ENCODE results near the gene CANT1.

GRCh38 chr17:79006046-79006445, 3.5 kb downstream of the CANT1 start:
- TF ChIP-seq RXRA (IDR thresholded peaks at IDR 0.05) = no peak
- no peak for TF ChIP-seq REST (IDR thresholded peaks at IDR 0.05)
- TF ChIP-seq CTCF (IDR thresholded peaks at IDR 0.05; ENCODE audit: low read depth, low read length, missing input control) = no peak
- no peak for TF ChIP-seq MAX (IDR thresholded peaks at IDR 0.05)
- TF ChIP-seq RAD21 (IDR thresholded peaks at IDR 0.05) = no peak

Measured in liver (tissue), 3 donors.